Measurements from ENCODE around the gene CTSD. TPM values are rescaled to one million over a fixed set of nuclear protein-coding genes. Genes with fewer than 3 reads are reported as not detected.

The CTSD gene
- total RNA-seq, 1 experiment from 2014 or later = 127 TPM

DNA sequence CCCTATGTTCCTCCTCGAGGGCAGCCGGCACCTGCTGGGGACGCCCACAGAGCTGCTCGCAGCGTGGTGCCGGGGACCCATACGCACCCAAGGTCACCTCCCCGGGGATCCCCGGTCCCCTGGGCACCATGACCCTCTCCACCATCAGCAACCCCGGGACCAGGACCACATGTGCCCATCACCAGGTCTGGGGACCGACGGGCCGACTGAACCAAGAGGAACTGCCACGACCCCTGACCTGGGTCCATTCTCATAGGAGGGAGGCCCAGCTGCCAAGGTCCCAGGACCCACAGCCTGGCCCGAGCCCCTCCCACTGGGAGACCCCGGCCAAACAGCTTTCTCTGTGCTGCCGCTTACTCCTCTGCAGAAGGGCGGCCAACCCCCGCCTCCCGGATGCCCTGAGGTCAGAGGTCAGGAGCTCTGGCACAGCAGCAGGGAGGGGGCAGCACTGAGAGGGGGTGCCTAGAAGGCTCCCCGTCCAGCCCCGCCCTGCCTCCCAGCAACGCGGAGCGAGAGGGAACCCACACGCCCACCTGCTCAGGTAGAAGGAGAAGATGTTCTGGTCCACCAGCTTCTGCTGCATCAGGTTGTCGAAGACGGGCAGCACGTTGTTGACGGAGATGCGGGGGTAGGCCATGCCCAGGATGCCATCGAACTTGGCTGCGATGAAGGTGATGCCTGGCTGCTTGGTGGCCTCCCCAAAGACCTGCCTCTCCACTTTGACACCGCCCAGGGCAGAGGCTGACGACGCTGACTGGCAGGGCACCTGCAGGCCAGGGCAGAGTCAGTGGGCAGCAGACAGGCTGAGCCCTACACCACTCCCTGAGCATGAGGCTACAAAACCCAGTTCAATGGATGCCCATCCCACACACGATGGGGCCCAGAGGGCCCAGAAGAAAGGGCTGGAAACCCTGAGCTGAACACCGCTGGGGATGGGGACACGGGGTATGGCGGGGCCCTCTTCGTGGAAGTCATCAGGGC is 6.6 kb downstream of the CTSD start:
- Histone ChIP-seq H4K20me1 (ENCODE audit: insufficient read depth) (no peaks in the 10 kb centered on the region), H3K4me2 (ENCODE audit: low read length) (no peak overlapping the region), H3K79me2 (ENCODE audit: insufficient read depth, low read length) (peaks cover 3% of the 10 kb centered on the region; the same call in 1 of the 2 replicates), H3K4me1 (ENCODE audit: control insufficient read depth in 1 of 2, insufficient read depth in 2 of 2, low read length in 2 of 2) (peaks cover under 1 to 15% of the 10 kb centered on the region in 2 experiments; a peak in 2 of 4 replicates), H3K9me3 (ENCODE audit: control insufficient read depth in 1 of 2, insufficient read depth in 1 of 2, low read depth in 1 of 2, low read length in 2 of 2) (no peaks in the 10 kb centered on the region), H2AFZ (ENCODE audit: low read depth, low read length, poor library complexity, severe bottlenecking) (no peak overlapping the region), H3K9ac (ENCODE audit: low read length) (no peak overlapping the region), H3K9me2 (ENCODE audit: insufficient read depth) (no peaks in the 10 kb centered on the region), H3K4me3 (replicated peaks in 1 of 2; ENCODE audit: low read depth in 1 of 2, low read length in 2 of 2) (no peak overlapping the region), H3K27me3 (ENCODE audit: insufficient read depth, low read length) (no peaks in the 10 kb centered on the region), H3K36me3 (ENCODE audit: control insufficient read depth in 1 of 2, insufficient read depth in 2 of 2, low read length in 2 of 2) (no peaks in the 10 kb centered on the region; a peak in 1 of 4 replicates), H3K27ac (ENCODE audit: low read depth, low read length) (no peak overlapping the region)
- POLR2A ChIA-PET = no interaction called here
- ATAC-seq (no peak), DNase-seq (ENCODE audit: low read depth, low spot score) (no peak)
- no TSS peak for BruUV-seq (replicated peaks)
- CTCF ChIA-PET = no interaction called here
- RAD21 ChIA-PET (ENCODE audit: low non-redundant PET in 1 of 2, low total read pairs in 2 of 2, uncharacterized antibody in 2 of 2, unreplicated experiment in 2 of 2) = no interaction called here
- intact Hi-C loops (cut with micrococcal nuclease) = no loop called here
- TF ChIP-seq FOSL1 (IDR thresholded peaks at IDR 0.05; ENCODE audit: low read depth) (no peak), EGR1 (IDR thresholded peaks at IDR 0.05; ENCODE audit: low read depth) (no peak), ZNF274 (IDR thresholded peaks at IDR 0.05; ENCODE audit: low read depth, low read length) (no peak), TCF7L2 (IDR thresholded peaks at IDR 0.05; ENCODE audit: borderline replicate concordance, extremely low read depth, insufficient read depth, insufficient read length) (no peak), ELF1 (IDR thresholded peaks at IDR 0.05; ENCODE audit: borderline replicate concordance, low read depth) (no peak), POLR2AphosphoS5 (IDR thresholded peaks at IDR 0.05; ENCODE audit: low read depth, low read length) (no peak), CBX3 (IDR thresholded peaks at IDR 0.05; ENCODE audit: low read depth) (no peak), POLR2A (IDR thresholded peaks at IDR 0.05; ENCODE audit: borderline replicate concordance, extremely low read depth, insufficient read depth, insufficient read length) (no peak), ZFX (IDR thresholded peaks at IDR 0.05) (no peak), SRF (IDR thresholded peaks at IDR 0.05; ENCODE audit: low read depth) (no peak), SIN3A (IDR thresholded peaks at IDR 0.05; ENCODE audit: low read depth) (no peak), YY1 (IDR thresholded peaks at IDR 0.05; ENCODE audit: extremely low read depth, insufficient replicate concordance, low read depth, low read length) (no peak), CEBPB (IDR thresholded peaks at IDR 0.05; ENCODE audit: low read depth) (no peak)
- TF ChIP-seq, protein P1, sequence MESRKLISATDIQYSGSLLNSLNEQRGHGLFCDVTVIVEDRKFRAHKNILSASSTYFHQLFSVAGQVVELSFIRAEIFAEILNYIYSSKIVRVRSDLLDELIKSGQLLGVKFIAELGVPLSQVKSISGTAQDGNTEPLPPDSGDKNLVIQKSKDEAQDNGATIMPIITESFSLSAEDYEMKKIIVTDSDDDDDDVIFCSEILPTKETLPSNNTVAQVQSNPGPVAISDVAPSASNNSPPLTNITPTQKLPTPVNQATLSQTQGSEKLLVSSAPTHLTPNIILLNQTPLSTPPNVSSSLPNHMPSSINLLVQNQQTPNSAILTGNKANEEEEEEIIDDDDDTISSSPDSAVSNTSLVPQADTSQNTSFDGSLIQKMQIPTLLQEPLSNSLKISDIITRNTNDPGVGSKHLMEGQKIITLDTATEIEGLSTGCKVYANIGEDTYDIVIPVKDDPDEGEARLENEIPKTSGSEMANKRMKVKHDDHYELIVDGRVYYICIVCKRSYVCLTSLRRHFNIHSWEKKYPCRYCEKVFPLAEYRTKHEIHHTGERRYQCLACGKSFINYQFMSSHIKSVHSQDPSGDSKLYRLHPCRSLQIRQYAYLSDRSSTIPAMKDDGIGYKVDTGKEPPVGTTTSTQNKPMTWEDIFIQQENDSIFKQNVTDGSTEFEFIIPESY (IDR thresholded peaks at IDR 0.05; ENCODE audit: extremely low read depth, insufficient replicate concordance, low read length) = no peak
- TF ChIP-seq, protein P2, sequence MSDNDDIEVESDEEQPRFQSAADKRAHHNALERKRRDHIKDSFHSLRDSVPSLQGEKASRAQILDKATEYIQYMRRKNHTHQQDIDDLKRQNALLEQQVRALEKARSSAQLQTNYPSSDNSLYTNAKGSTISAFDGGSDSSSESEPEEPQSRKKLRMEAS (IDR thresholded peaks at IDR 0.05) = no peak
- TF ChIP-seq, protein P3, sequence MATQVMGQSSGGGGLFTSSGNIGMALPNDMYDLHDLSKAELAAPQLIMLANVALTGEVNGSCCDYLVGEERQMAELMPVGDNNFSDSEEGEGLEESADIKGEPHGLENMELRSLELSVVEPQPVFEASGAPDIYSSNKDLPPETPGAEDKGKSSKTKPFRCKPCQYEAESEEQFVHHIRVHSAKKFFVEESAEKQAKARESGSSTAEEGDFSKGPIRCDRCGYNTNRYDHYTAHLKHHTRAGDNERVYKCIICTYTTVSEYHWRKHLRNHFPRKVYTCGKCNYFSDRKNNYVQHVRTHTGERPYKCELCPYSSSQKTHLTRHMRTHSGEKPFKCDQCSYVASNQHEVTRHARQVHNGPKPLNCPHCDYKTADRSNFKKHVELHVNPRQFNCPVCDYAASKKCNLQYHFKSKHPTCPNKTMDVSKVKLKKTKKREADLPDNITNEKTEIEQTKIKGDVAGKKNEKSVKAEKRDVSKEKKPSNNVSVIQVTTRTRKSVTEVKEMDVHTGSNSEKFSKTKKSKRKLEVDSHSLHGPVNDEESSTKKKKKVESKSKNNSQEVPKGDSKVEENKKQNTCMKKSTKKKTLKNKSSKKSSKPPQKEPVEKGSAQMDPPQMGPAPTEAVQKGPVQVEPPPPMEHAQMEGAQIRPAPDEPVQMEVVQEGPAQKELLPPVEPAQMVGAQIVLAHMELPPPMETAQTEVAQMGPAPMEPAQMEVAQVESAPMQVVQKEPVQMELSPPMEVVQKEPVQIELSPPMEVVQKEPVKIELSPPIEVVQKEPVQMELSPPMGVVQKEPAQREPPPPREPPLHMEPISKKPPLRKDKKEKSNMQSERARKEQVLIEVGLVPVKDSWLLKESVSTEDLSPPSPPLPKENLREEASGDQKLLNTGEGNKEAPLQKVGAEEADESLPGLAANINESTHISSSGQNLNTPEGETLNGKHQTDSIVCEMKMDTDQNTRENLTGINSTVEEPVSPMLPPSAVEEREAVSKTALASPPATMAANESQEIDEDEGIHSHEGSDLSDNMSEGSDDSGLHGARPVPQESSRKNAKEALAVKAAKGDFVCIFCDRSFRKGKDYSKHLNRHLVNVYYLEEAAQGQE (IDR thresholded peaks at IDR 0.05; ENCODE audit: low read depth) = no peak
- TF ChIP-seq, protein P4, sequence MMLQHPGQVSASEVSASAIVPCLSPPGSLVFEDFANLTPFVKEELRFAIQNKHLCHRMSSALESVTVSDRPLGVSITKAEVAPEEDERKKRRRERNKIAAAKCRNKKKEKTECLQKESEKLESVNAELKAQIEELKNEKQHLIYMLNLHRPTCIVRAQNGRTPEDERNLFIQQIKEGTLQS (IDR thresholded peaks at IDR 0.05) = no peak

All from HCT116 (cell line).